ENCODE measurements around the gene HES5. TPM values are rescaled to one million over a fixed set of nuclear protein-coding genes. Genes with fewer than 3 reads are reported as not detected.

The HES5 gene
- total and polyA plus RNA-seq, 10 donors = 0.36 to 0.54 (median 0.38) TPM; not detected in 5

DNA sequence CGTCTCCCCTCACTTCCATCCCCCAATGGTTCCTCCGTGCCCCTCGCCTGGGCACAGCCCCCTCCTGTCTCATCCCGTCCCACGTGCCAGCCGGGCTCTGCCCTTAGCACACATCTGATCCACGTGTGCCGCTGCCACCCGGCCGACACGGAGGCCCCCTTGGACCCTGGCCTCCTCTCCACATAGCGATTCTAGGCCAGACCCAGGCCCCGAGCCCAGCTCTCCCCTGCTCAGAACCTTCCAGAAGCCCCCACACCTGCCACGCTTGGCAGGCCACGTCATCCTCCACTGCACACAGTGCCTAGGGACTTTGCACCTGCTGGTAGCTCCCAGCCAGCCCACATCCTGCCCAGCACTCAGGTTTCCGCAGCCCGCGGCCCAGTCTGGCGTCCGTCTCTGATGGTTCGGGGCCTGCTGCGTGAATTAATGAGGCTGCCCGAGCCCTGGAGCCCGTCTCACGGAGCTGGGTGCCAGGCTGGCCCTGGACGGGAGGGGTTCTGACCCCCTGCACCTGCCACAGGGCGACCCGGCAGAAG, 33.9 kb downstream of the HES5 start:
- DNase-seq = peak; percentile 90
- peak overlapping the region in 1 of 8 donors; percentile 3 for H3K4me3 ChIP-seq
- H3K27ac ChIP-seq = peak overlapping the region in 2 of 8 donors; percentile 21 to 45
- intact Hi-C loops (cut with DNase I; ENCODE audit: low total_unique reads) = no loop called here
- H3K9me3 ChIP-seq = no peaks in the 10 kb centered on the region
- 60 to 80% (median 74%) methylated on average over 16 to 28 of the region's 28 CpGs for WGBS, 5 donors
- TF ChIP-seq POLR2AphosphoS5 (IDR thresholded peaks at IDR 0.05) = peak; percentile 51 to 72 (median 72)
- TF ChIP-seq, protein P1, sequence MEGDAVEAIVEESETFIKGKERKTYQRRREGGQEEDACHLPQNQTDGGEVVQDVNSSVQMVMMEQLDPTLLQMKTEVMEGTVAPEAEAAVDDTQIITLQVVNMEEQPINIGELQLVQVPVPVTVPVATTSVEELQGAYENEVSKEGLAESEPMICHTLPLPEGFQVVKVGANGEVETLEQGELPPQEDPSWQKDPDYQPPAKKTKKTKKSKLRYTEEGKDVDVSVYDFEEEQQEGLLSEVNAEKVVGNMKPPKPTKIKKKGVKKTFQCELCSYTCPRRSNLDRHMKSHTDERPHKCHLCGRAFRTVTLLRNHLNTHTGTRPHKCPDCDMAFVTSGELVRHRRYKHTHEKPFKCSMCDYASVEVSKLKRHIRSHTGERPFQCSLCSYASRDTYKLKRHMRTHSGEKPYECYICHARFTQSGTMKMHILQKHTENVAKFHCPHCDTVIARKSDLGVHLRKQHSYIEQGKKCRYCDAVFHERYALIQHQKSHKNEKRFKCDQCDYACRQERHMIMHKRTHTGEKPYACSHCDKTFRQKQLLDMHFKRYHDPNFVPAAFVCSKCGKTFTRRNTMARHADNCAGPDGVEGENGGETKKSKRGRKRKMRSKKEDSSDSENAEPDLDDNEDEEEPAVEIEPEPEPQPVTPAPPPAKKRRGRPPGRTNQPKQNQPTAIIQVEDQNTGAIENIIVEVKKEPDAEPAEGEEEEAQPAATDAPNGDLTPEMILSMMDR (IDR thresholded peaks at IDR 0.05 in 8 of 11, conservative IDR thresholded peaks at IDR 0.05 in 3 of 11) = no peak
- peaks cover 10 to 85% (median 66%) of the 10 kb centered on the region in 6 donors for H3K4me1 ChIP-seq
- H3K27me3 ChIP-seq (replicated peaks in 1 of 7) = peaks cover 0 to 12% (median 0%) of the 10 kb centered on the region in 7 donors
- H3K36me3 ChIP-seq = no peaks in the 10 kb centered on the region

GRCh38 chr1:2495546-2495945, 34.5 kb downstream of the HES5 start:
- H3K4me1 ChIP-seq = peaks cover 10 to 80% (median 62%) of the 10 kb centered on the region in 6 donors
- no peaks in the 10 kb centered on the region for H3K9me3 ChIP-seq
- H3K27ac ChIP-seq = peak overlapping the region in 1 of 8 donors; percentile 21
- no peaks in the 10 kb centered on the region for H3K36me3 ChIP-seq
- 72 to 86% (median 84%) methylated on average over 7 to 12 of the region's 12 CpGs for WGBS, 5 donors
- intact Hi-C loops (cut with DNase I; ENCODE audit: low total_unique reads) = no loop called here
- TF ChIP-seq POLR2A (IDR thresholded peaks at IDR 0.05) = no peak
- TF ChIP-seq, protein P1 (IDR thresholded peaks at IDR 0.05 in 8 of 11, conservative IDR thresholded peaks at IDR 0.05 in 3 of 11) = no peak
- TF ChIP-seq POLR2AphosphoS5 (IDR thresholded peaks at IDR 0.05) = no peak
- DNase-seq = no peak
- no peak overlapping the region for H3K4me3 ChIP-seq
- peaks cover 0 to 12% (median 0%) of the 10 kb centered on the region in 7 donors for H3K27me3 ChIP-seq (replicated peaks in 1 of 7)

DNA sequence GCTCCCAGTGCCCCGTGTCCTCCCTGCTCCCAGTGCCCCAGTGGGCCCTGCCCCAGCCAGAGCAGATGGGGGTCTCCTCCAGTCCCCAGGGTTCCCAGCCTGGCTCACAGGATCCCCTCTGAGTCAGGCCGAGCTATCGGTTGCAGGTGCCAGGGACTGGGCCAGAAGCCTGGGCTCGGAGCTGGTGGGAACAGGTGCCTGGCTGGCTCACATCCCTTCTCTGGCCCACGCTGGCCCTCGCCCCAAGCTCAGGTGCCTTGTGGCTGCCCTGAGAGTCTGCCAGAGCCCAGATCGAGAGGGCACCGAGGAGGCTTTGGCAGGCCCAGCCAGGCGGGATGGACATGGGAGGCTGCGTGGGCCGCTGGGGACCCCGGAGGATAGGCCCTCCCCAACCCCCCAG, 35.0 kb downstream of the HES5 start:
- TF ChIP-seq POLR2AphosphoS5 (IDR thresholded peaks at IDR 0.05) (no peak), POLR2A (IDR thresholded peaks at IDR 0.05) (no peak)
- TF ChIP-seq, protein P1 (IDR thresholded peaks at IDR 0.05 in 8 of 11, conservative IDR thresholded peaks at IDR 0.05 in 3 of 11) = no peak
- Histone ChIP-seq H3K36me3 (no peaks in the 10 kb centered on the region), H3K4me1 (peaks cover 6 to 74% (median 57%) of the 10 kb centered on the region in 6 donors), H3K4me3 (no peak overlapping the region), H3K27ac (no peak overlapping the region), H3K9me3 (no peaks in the 10 kb centered on the region), H3K27me3 (replicated peaks in 1 of 7) (peaks cover 0 to 9% (median 0%) of the 10 kb centered on the region in 7 donors)
- intact Hi-C loops (cut with DNase I; ENCODE audit: low total_unique reads) = no loop called here
- WGBS, 5 donors = 84 to 92% (median 89%) methylated on average over 6 to 12 of the region's 12 CpGs; no CpG with 5 or more reads in 1 of the 5 donors
- DNase-seq = no peak

- peaks cover 5 to 67% (median 50%) of the 10 kb centered on the region in 6 donors for H3K4me1 ChIP-seq
- peaks cover 0 to 4% (median 3%) of the 10 kb centered on the region in 8 donors for H3K9me3 ChIP-seq
- 64 to 80% (median 72%) methylated on average over 19 of the region's 19 CpGs for WGBS, 5 donors
- no peak for DNase-seq
- intact Hi-C loops (cut with DNase I; ENCODE audit: low total_unique reads) = no loop called here
- H3K27me3 ChIP-seq (replicated peaks in 1 of 7) = peaks cover 0 to 9% (median 0%) of the 10 kb centered on the region in 7 donors
- no peak overlapping the region for H3K4me3 ChIP-seq
- no peak overlapping the region for H3K27ac ChIP-seq
- TF ChIP-seq, protein P1 (IDR thresholded peaks at IDR 0.05 in 8 of 11, conservative IDR thresholded peaks at IDR 0.05 in 3 of 11) = no peak
- TF ChIP-seq POLR2AphosphoS5 (IDR thresholded peaks at IDR 0.05) = no peak
- no peak for TF ChIP-seq POLR2A (IDR thresholded peaks at IDR 0.05)
- H3K36me3 ChIP-seq = peaks cover 0 to 4% (median under 1%) of the 10 kb centered on the region in 6 donors
Observed at GRCh38 chr1:2494323-2494693, 35.8 kb downstream of the HES5 start.

Measured in spleen (tissue), 11 donors.